D721Med (cell line): ENCODE measurements around the gene RASL11B.

Source experiments
- DNase-seq: peaks from one replicate; pipeline ENCODE4 v3.0.0; 2011; ENCODE audit warnings: low spot score; ENCODE audit not compliant: insufficient read length
- FAIRE-seq: peaks from 2 replicates; lab custom pipeline; 2011; peaks lifted over from hg19 to GRCh38; lab: Jason Lieb, UNC
- TF ChIP-seq, protein P1 (sequence below): IDR thresholded peaks from 2 replicates; pipeline ENCODE4 v1.5.1; 2012; ENCODE audit warnings: mild to moderate bottlenecking, control low read depth; ENCODE audit not compliant: insufficient read depth; ENCODE audit errors: missing control alignments

Gene RASL11B

GRCh38 chr4:52910115-52910514 is 48.0 kb downstream of the RASL11B start:
- FAIRE-seq (no peak), DNase-seq (no peak)

GRCh38 chr4:52911684-52912294 is 49.7 kb downstream of the RASL11B start:
- FAIRE-seq (no peak), DNase-seq (no peak)
- TF ChIP-seq, protein P1, sequence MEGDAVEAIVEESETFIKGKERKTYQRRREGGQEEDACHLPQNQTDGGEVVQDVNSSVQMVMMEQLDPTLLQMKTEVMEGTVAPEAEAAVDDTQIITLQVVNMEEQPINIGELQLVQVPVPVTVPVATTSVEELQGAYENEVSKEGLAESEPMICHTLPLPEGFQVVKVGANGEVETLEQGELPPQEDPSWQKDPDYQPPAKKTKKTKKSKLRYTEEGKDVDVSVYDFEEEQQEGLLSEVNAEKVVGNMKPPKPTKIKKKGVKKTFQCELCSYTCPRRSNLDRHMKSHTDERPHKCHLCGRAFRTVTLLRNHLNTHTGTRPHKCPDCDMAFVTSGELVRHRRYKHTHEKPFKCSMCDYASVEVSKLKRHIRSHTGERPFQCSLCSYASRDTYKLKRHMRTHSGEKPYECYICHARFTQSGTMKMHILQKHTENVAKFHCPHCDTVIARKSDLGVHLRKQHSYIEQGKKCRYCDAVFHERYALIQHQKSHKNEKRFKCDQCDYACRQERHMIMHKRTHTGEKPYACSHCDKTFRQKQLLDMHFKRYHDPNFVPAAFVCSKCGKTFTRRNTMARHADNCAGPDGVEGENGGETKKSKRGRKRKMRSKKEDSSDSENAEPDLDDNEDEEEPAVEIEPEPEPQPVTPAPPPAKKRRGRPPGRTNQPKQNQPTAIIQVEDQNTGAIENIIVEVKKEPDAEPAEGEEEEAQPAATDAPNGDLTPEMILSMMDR: peak; percentile 88

More at GRCh38 chr4:52910115-52910514, 48.0 kb downstream of the RASL11B start:
- TF ChIP-seq, protein P1: no peak

- TF ChIP-seq, protein P1: no peak
- no peak for DNase-seq
- no peak for FAIRE-seq
Observed at GRCh38 chr4:52912608-52913007, 50.5 kb downstream of the RASL11B start.

- DNase-seq: no peak
Observed at GRCh38 chr4:52914051-52914605, 52.0 kb downstream of the RASL11B start.

DNA sequence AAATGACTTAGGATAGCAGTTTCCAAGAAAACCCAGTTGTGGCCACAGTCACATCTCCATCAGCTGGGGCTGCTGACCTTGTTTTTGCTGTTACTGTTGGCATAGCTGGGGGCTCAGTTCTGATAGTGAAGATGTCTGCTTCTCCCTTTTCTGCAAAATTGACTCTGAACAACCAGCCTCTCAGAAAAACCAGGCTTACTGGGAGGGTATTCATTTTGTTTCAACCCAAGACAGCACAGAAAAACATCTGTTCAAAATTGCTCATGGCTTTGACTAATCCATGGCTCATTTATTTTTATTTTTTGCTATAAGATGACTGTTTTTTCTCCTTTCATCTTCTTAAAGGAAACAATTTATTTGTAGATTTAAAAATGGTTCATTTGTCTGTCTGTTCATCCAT is 53.1 kb downstream of the RASL11B start:
- TF ChIP-seq, protein P1: no peak
- DNase-seq (no peak), FAIRE-seq (no peak)

More at GRCh38 chr4:52914051-52914605, 52.0 kb downstream of the RASL11B start:
- FAIRE-seq: no peak
- TF ChIP-seq, protein P1: no peak

DNA sequence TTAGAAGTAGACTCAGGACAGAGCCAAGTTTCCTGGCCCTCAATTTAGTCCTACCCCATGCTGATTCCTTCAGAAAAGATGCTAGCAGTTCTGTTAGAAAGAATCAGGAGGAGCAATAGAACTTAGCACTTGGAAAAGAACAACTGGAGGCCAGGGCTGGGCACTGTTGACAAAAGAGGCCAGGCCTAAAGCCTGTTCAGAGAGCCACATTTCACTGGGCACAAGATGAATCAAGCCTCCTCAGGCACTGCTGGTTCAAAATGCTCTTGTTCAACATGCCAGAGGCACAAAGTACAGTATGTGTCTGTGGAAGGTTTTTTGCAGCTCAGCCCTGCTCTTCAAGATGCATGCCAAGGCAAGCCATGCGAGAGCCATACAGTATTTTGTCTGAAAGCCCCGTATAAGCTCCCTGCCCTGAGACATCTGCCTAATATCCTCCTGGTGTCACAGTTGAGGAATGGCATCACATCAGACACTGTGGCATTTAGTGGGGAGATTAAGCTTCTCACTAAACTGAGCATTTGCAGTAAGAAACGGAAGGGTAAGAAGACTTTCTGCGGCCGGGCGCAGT is 53.7 kb downstream of the RASL11B start:
- FAIRE-seq: no peak
- TF ChIP-seq, protein P1: no peak
- no peak for DNase-seq
